ENCODE data around the gene PSD. TPM values are rescaled to one million over a fixed set of nuclear protein-coding genes. Genes with fewer than 3 reads are reported as not detected.
A peak's percentile ranks its signal among the peaks of the same experiment; 100 is the strongest.

The PSD gene
- polyA plus RNA-seq, 1 donor from 2014 or later = 2.8 TPM

- Mint-ChIP-seq H3K4me3 (peak within 1 kb of the TSS; percentile 93 to 98 (median 96)), H3K27me3 (peaks cover 2% of the 10 kb centered on the region), H3K9me3 (no peaks in the 10 kb centered on the region), H3K36me3 (no peaks in the 10 kb centered on the region), H3K27ac (peak within 1 kb of the TSS; percentile 69 to 93 (median 86)), H3K4me1 (peaks cover 6 to 18% (median 14%) of the 10 kb centered on the region in 3 donors)
These were observed 13.8 kb upstream of the PSD start, which contains the start of gene CUEDC2 for GRCh38 chr10:102432162-102432950. CUEDC2 (minus strand) TSS chr10:102432574; CDS start chr10:102425188, 7,386 bp downstream.

- peak overlapping the region in 2 of 3 donors; percentile 69 to 86 for H3K27ac Mint-ChIP-seq
- H3K4me1 Mint-ChIP-seq = peaks cover 6 to 19% (median 14%) of the 10 kb centered on the region in 3 donors
- H3K4me3 Mint-ChIP-seq = peak overlapping the region; percentile 93 to 98 (median 96)
- H3K9me3 Mint-ChIP-seq = no peaks in the 10 kb centered on the region
- no peaks in the 10 kb centered on the region for H3K36me3 Mint-ChIP-seq
- H3K27me3 Mint-ChIP-seq = peaks cover 2% of the 10 kb centered on the region
These were observed 13.0 kb upstream of the PSD start for GRCh38 chr10:102431452-102432124.

GRCh38 chr10:102429468-102429867 is 10.9 kb upstream of the PSD start:
- H3K4me3 Mint-ChIP-seq = peak overlapping the region in 1 of 4 donors; percentile 50
- H3K27ac Mint-ChIP-seq = no peak overlapping the region
- peaks cover 13 to 14% (median 14%) of the 10 kb centered on the region in 3 donors for H3K4me1 Mint-ChIP-seq
- no peaks in the 10 kb centered on the region for H3K36me3 Mint-ChIP-seq
- no peaks in the 10 kb centered on the region for H3K9me3 Mint-ChIP-seq
- H3K27me3 Mint-ChIP-seq = no peaks in the 10 kb centered on the region

- H3K4me1 Mint-ChIP-seq = peaks cover 8 to 13% (median 8%) of the 10 kb centered on the region in 3 donors
- H3K27ac Mint-ChIP-seq = peak overlapping the region in 1 of 3 donors; percentile 66
- H3K4me3 Mint-ChIP-seq = peak overlapping the region in 2 of 4 donors; percentile 35 to 48
- H3K27me3 Mint-ChIP-seq = no peaks in the 10 kb centered on the region
- H3K9me3 Mint-ChIP-seq = no peaks in the 10 kb centered on the region
- H3K36me3 Mint-ChIP-seq = no peaks in the 10 kb centered on the region
These were observed 8.3 kb upstream of the PSD start for GRCh38 chr10:102426803-102427287.

- Mint-ChIP-seq H3K36me3 (no peaks in the 10 kb centered on the region), H3K27me3 (peaks cover 5% of the 10 kb centered on the region), H3K4me3 (peak overlapping the region in 1 of 4 donors; percentile 56), H3K9me3 (no peaks in the 10 kb centered on the region), H3K27ac (no peak overlapping the region), H3K4me1 (peaks cover 9 to 15% (median 13%) of the 10 kb centered on the region in 3 donors)
These were observed 6.9 kb upstream of the PSD start for GRCh38 chr10:102425444-102425843.

GRCh38 chr10:102424916-102425315 is 6.3 kb upstream of the PSD start:
- no peaks in the 10 kb centered on the region for H3K9me3 Mint-ChIP-seq
- peak overlapping the region in 1 of 4 donors; percentile 57 for H3K4me3 Mint-ChIP-seq
- H3K27me3 Mint-ChIP-seq = peaks cover 5% of the 10 kb centered on the region
- H3K36me3 Mint-ChIP-seq = no peaks in the 10 kb centered on the region
- peaks cover 11 to 18% (median 18%) of the 10 kb centered on the region in 3 donors for H3K4me1 Mint-ChIP-seq
- H3K27ac Mint-ChIP-seq = no peak overlapping the region

GRCh38 chr10:102424145-102424544 is 5.6 kb upstream of the PSD start:
- Mint-ChIP-seq H3K36me3 (no peaks in the 10 kb centered on the region), H3K4me3 (peak overlapping the region in 2 of 4 donors; percentile 57 to 68), H3K27me3 (peaks cover 5% of the 10 kb centered on the region), H3K4me1 (peaks cover 13 to 20% (median 18%) of the 10 kb centered on the region in 3 donors), H3K27ac (peak overlapping the region in 1 of 3 donors; percentile 27), H3K9me3 (no peaks in the 10 kb centered on the region)

GRCh38 chr10:102423372-102423968 is 4.9 kb upstream of the PSD start:
- H3K27me3 Mint-ChIP-seq = peaks cover 8% of the 10 kb centered on the region
- H3K36me3 Mint-ChIP-seq = no peaks in the 10 kb centered on the region
- peak overlapping the region in 1 of 3 donors; percentile 72 for H3K27ac Mint-ChIP-seq
- no peaks in the 10 kb centered on the region for H3K9me3 Mint-ChIP-seq
- H3K4me3 Mint-ChIP-seq = peak overlapping the region; percentile 48 to 97 (median 80)
- H3K4me1 Mint-ChIP-seq = peaks cover 13 to 21% (median 18%) of the 10 kb centered on the region in 3 donors

GRCh38 chr10:102422545-102423129 is 4.1 kb upstream of the PSD start:
- Mint-ChIP-seq H3K27me3 (peaks cover 14% of the 10 kb centered on the region), H3K4me3 (peak overlapping the region; percentile 87 to 100 (median 96)), H3K27ac (peak overlapping the region; percentile 57 to 92 (median 88)), H3K36me3 (no peaks in the 10 kb centered on the region), H3K4me1 (peaks cover 15 to 22% (median 18%) of the 10 kb centered on the region in 3 donors), H3K9me3 (no peaks in the 10 kb centered on the region)

- Mint-ChIP-seq H3K27me3 (peaks cover 20% of the 10 kb centered on the region), H3K36me3 (no peaks in the 10 kb centered on the region), H3K9me3 (no peaks in the 10 kb centered on the region), H3K4me1 (peaks cover 15 to 20% (median 18%) of the 10 kb centered on the region in 3 donors), H3K4me3 (peak overlapping the region; percentile 95 to 100 (median 98)), H3K27ac (peak overlapping the region; percentile 57 to 95 (median 88))
These were observed 3.4 kb upstream of the PSD start for GRCh38 chr10:102421757-102422512.

GRCh38 chr10:102421507-102421756 is 2.8 kb upstream of the PSD start:
- no peaks in the 10 kb centered on the region for H3K36me3 Mint-ChIP-seq
- no peaks in the 10 kb centered on the region for H3K9me3 Mint-ChIP-seq
- peak overlapping the region; percentile 88 to 95 (median 94) for H3K27ac Mint-ChIP-seq
- H3K4me1 Mint-ChIP-seq = peaks cover 15 to 20% (median 17%) of the 10 kb centered on the region in 3 donors
- peaks cover 21% of the 10 kb centered on the region for H3K27me3 Mint-ChIP-seq
- peak overlapping the region; percentile 95 to 100 (median 98) for H3K4me3 Mint-ChIP-seq

GRCh38 chr10:102420714-102421506 is 2.3 kb upstream of the PSD start, which contains the start of gene FBXL15:
FBXL15 (plus strand) TSS chr10:102420836; CDS start chr10:102421130, 294 bp downstream.
- Mint-ChIP-seq H3K4me3 (peak within 1 kb of the TSS; percentile 95 to 100 (median 98)), H3K4me1 (peaks cover 12 to 20% (median 17%) of the 10 kb centered on the region in 3 donors), H3K36me3 (no peaks in the 10 kb centered on the region), H3K9me3 (no peaks in the 10 kb centered on the region), H3K27me3 (peaks cover 22% of the 10 kb centered on the region), H3K27ac (peak within 1 kb of the TSS; percentile 94 to 98 (median 95))

- Mint-ChIP-seq H3K9me3 (no peaks in the 10 kb centered on the region), H3K36me3 (peaks cover 2% of the 10 kb centered on the region), H3K27ac (peak overlapping the region; percentile 94 to 98 (median 95)), H3K27me3 (peaks cover 23% of the 10 kb centered on the region), H3K4me1 (peaks cover 10 to 20% (median 17%) of the 10 kb centered on the region in 3 donors), H3K4me3 (peak overlapping the region; percentile 95 to 100 (median 98))
These were observed 1.7 kb upstream of the PSD start for GRCh38 chr10:102420181-102420713.
